Amygdala (tissue), 56 donors: Measurements from ENCODE around the gene SLC22A23.

ENCODE experiments used
- DNase-seq, 56 donors: peaks; one replicate each; lab custom pipeline; 2025; lab: John Stamatoyannopoulos, UW

The SLC22A23 gene

GRCh38 chr6:3239110-3239830 lies 217.6 kb downstream of the SLC22A23 start:
- no peak for DNase-seq

GRCh38 chr6:3237761-3238662 lies 218.8 kb downstream of the SLC22A23 start:
- no peak for DNase-seq

- no peak for DNase-seq
Measured at GRCh38 chr6:3236005-3236404, 220.8 kb downstream of the SLC22A23 start.

- no peak for DNase-seq
Measured at GRCh38 chr6:3235486-3235885, 221.4 kb downstream of the SLC22A23 start.

DNA sequence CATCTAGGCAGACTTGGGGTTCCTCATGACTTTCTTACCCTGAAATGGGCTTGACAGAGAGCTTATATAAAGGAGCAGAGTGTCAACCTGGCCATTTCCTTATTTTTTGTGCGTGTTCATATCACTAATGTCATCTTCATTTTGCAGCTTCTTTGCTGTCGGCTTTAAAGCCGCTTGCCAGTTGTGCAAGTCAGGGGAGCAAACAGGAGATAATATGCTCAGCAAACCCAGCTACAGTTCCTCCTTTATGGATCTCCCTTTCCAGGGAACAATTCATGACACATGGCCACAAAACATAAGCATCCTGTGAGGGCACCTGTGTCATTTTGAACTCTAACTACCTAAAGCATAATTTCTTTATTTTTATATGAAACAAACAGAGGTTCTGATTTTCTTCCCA lies 222.9 kb downstream of the SLC22A23 start:
- DNase-seq: no peak

DNA sequence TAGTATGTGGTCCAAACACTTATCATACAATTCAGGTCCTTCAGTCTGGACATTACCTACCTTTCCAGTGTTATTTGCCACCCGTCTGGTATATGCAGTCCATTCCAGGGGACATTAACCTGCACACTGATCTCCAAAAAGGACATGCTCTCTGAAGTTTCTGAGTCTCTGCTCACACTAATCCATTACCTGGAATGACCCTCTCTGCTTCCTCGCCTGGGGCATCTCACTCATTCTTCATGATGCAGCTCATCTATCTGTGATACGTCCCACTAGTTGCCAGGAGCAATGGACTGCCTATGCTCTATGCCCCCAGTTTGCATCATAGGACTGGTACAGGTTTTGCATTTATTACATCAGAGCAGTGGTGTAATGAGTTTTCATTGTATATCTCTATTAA lies 223.5 kb downstream of the SLC22A23 start:
- no peak for DNase-seq

DNA sequence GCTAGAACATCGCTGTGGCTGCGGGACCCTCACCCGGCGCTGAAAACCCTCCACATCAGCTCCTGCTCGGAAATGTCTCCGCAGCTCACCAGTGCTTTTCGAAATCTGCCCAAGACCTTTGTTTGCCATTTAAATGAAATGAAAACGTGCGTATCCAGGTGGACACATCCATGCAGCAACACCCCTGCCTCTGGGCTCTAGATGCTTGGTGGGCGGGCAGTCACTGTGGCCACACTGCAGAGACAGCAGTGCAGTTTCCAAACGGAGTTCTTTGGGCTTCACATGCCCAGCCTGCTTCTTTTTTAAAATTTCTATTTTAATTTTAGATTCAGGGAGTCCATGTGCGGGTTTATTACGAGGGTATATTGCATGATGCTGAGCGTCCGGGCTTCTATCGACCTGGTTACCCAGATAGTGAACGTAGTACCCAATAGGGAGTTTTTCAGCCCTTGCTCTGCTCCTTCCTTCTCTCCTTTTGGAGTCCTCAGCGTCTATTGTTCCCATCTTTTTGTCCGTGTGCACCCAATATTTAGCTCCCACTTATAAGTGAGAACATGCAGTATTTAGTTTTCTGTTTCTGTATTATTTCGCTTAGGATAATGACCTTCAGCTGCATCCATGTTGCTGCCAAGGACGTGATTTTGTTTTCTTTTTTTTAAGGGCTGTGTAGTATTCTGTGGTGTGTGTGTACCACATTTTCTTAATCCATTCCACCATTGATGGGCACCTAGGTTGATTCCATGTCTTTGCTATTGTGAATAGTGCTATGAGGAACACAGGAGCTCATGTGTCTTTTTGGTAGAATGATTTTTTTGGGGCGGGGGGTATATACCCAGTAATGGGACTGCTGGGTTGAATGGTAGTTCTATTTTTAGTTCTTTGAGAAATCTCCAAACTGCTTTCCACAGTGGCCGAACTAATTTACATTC lies 224.6 kb downstream of the SLC22A23 start:
- DNase-seq: peak in 3 of 56 donors; percentile 20 to 71 (median 66)

- peak in 53 of 56 donors; percentile 35 to 86 (median 65) for DNase-seq
Measured at GRCh38 chr6:3231247-3232016, 225.4 kb downstream of the SLC22A23 start.

GRCh38 chr6:3230900-3231246 lies 226.0 kb downstream of the SLC22A23 start:
- DNase-seq: peak in 33 of 56 donors; percentile 26 to 81 (median 59)

DNA sequence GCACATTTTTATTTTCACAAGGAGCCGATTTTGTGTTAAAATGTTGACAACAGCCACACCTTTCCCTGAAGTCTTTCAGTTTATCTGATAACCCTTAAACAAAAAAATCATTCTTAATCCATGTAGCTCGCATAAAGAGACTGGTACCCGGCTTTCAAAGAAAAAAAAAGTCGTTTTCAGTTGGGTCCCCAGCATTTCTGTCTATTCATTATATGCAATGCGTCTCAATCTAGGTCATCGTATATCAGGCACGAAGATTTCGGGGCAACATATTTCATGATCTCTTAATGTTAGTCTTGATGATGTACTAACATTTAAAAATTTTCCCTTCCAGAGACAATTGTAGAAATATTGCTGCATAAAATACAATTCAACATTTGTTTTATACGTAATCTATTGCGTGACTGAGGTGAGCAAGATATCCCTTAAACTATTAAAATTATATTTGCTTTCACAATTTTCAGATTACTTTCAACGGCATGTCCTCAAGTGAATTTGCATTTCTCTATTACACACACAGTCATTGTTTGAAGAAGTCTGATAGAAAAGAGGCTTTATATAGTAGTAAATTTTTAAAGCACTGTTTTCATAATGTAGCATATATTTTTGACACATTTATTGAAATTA lies 226.5 kb downstream of the SLC22A23 start:
- no peak for DNase-seq

DNA sequence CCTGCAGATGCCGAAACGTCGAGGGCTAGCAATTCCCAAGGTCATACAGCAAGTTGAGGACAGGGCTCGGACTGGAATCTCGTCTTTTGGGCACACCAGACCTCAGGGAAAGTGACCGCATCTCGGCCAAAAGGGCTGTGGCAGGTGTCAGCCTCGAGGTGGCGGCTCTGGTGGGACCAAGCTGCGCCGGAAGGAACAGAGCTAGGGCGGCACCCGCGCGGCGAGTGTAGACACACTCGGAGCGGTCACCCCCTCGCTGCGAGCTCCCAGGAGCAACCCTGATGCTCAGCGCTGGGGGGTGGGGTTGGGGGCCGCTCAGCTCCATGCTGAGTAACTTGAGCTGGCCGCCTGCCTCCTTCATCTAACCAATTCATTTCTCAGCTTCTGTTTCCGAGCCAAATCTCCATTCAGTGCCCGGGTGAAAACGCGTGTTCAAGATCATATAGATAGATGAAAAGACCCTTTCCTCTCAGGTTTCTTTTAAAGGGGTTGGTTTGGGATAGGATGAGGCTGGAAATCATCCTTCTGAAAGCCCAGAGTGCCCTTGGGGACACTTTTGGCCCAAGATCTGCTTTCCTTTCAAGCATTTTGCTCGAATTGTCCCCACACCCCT lies 227.2 kb downstream of the SLC22A23 start:
- DNase-seq: peak in 23 of 56 donors; percentile 21 to 62 (median 39)

GRCh38 chr6:3228771-3229565 lies 227.9 kb downstream of the SLC22A23 start:
- DNase-seq: peak in 10 of 56 donors; percentile 12 to 52 (median 42)

- DNase-seq: peak in 14 of 56 donors; percentile 10 to 77 (median 41)
Measured at GRCh38 chr6:3228046-3228671, 228.7 kb downstream of the SLC22A23 start.

- DNase-seq: peak in 44 of 56 donors; percentile 25 to 85 (median 58)
Measured at GRCh38 chr6:3227363-3228045, 229.3 kb downstream of the SLC22A23 start, which contains the start of gene TUBB2B. TUBB2B (minus strand) TSS chr6:3227653; CDS start chr6:3227543, 110 bp downstream.

DNA sequence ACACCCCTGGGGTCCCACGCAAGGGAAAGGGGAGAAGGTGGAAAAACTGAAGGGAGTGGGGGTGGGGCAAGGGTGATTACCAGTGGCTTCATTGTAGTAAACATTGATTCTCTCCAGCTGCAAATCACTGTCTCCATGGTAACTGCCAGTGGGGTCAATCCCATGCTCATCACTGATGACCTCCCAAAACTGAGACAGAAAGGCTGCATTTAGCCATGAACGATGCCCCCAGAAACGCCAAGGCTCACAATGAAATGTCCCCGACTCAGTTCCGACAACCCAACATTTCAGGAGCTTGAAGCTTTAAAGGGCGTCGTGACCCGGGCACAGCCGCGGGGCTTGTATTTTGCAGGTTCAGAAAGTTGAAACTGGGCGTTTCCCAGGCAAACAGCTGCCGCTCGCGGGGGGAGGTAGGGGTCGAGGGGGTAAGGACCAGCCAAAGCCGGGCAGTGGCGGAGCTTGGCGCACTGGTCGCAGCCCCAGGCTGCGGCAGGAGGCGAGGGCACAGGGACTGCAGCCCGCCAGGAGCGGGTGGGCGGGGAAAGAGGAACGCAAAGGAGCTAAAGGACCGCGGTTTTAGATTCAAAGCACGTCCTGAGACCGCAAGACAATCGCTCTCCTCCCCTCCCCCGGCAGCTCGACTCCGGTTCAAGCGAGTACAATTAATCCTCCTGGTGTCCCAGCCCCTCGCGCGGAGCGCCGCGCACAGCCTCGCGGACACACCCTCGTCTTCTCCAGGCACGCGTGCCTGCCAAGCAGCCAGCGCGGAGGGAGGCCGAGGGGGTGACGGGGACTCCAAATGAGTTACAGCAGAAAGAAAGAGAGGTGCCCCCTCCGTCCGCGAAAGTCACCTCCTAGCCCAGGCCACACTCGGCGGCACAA lies 230.1 kb downstream of the SLC22A23 start:
- peak in 23 of 56 donors; percentile 19 to 60 (median 42) for DNase-seq

- DNase-seq: peak in 1 of 56 donors; percentile 29
Measured at GRCh38 chr6:3226042-3226441, 230.8 kb downstream of the SLC22A23 start.
